Activated T-cell treated with anti-CD3 and anti-CD28 coated beads, Interleukin-2, amount 50 U/mL, for 48 hours (primary cell): Measurements from ENCODE around the gene SCGN.

Experiments
- DNase-seq, 2 experiments: peaks; one replicate each; pipeline ENCODE4 v3.0.0-alpha.2; 2020

SCGN gene, protein sequence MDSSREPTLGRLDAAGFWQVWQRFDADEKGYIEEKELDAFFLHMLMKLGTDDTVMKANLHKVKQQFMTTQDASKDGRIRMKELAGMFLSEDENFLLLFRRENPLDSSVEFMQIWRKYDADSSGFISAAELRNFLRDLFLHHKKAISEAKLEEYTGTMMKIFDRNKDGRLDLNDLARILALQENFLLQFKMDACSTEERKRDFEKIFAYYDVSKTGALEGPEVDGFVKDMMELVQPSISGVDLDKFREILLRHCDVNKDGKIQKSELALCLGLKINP

GRCh38 chr6:25652007-25652515 is at the start of gene SCGN:
Gene SCGN, plus strand, starts transcription at chr6:25652215. Its CDS starts 189 bp downstream, at chr6:25652404.
- peak; percentile 64 to 65 for DNase-seq

DNA sequence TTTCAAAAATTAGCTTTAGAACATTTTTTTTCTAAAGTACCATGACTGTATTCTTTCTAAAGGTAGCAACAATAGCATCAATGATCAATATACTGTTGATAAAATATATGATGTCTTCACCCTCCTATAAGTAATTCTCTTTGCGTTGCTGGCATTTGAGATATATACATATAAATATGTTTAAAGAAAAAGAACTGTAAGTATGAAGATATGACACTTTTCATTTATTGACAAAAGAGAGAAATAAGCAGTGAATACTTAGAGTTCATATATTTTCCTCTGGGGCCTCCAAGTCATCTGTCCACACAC is 49.4 kb upstream of the SCGN start:
- no peak for DNase-seq

GRCh38 chr6:25603251-25603650 is 48.8 kb upstream of the SCGN start:
- no peak for DNase-seq

DNA sequence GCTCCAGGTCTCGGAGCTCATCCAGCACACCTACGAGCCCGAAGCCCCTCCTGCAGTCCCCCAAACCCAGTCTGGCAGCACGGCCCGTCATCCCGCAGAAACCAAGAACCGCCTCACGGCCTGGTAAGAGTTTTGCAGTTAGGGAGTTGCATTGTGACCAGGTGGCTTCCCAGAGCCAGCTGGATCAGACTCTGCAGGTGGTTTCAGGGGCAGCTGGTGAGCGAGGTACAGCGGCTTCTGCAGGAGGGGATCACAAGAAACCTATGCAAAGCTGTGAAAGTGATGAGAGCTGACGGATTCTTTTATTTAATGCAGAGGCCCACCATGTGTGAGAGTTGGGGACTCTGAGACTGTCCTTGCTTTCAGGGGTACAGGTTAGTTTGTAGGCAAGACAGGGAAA is 45.9 kb upstream of the SCGN start:
- no peak for DNase-seq

DNA sequence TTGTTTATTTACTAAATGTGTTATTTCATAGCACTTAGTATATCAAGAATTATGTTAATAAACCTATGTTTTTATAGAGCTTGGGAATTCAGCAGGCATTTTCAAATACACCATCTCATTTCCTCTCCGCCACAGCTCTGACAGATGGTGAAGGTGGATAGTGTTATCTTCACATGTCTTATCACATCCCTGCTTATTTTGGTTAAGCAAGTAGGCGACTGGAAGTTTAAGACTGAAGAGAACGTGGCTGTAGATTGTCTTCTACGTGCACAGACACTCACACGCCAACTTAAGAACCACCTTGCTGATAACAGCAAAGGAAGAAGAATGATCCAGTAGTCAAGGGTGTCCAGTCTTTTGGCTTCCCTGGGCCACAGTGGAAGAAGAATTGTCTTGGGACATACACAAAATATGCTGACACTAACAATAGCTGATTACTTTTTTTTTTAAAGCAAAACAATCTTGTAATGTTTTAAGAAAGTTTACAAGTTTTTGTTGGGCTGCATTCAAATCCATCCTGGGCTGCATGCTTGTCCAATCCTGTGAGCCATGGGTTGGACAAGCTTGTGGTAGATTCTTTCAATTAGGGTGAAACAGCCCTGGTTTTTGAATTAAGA is 43.3 kb upstream of the SCGN start:
- DNase-seq = no peak

- DNase-seq = no peak
Measured at GRCh38 chr6:25612666-25613065, 39.3 kb upstream of the SCGN start.

GRCh38 chr6:25613415-25613814 is 38.6 kb upstream of the SCGN start:
- no peak for DNase-seq

GRCh38 chr6:25614052-25614451 is 38.0 kb upstream of the SCGN start:
- DNase-seq = no peak

- no peak for DNase-seq
Measured at GRCh38 chr6:25615471-25615870, 36.5 kb upstream of the SCGN start.

- no peak for DNase-seq
Measured at GRCh38 chr6:25617997-25618396, 34.0 kb upstream of the SCGN start.

- DNase-seq = no peak
Measured at GRCh38 chr6:25619217-25619616, 32.8 kb upstream of the SCGN start.

DNA sequence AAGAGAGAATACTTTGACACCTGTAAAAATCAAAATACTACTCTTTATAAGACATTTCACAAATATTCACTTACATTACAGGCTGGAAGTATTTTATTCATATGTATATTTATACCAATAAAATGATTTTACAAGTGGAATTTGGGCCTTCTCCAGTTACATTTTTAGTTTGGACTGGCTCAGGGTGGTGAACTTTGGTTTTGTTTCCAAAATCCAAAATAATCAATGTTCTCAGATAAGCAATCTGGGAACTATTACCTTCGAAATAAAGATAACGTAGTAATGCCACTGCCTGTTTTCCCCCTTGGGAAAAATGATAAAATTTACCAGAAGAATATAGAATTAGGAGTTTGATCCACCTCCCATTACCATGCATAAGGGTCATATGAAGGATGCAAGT is 31.6 kb upstream of the SCGN start:
- no peak for DNase-seq

- DNase-seq = no peak
Measured at GRCh38 chr6:25623065-25623464, 28.9 kb upstream of the SCGN start.

DNA sequence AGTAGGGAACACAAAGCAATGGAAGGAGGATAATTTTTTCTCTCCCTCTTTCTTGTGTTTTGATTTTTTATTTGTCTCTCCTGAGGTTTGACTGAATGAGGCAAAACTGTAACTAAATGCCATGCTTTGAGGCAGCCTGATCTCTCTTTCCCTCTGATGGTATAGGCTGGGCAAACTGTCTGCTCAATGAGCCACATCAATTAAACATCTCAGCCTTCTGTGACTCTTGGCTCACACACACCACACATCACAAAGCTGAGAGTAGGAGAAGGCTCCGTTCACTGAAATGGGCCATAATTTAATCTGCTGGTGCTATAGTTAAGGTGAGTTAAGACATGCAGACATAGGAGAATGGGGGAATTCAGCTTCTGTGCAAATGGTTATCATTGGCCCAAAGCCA is 28.1 kb upstream of the SCGN start:
- no peak for DNase-seq

DNA sequence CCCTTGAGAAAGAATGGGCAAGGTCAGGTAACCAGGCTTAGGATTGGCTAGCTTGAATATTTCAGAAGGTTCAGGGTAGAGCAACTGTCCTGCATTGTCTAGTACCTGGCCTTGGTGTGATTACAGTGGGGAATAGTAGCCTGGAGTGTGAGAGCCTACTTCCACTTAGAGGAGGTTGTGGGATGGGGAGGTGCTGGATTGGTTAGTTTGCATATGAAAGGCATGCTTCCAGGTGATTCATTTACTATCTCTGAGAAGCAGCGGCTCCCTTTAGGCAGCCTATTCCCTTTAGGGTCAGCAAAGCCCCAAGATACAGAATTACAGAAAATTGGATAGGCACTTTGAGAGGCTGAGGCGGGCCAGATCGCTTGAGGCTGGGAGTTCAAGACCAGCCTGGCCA is 25.0 kb upstream of the SCGN start:
- no peak for DNase-seq

GRCh38 chr6:25628471-25629197 is 23.4 kb upstream of the SCGN start:
- no peak for DNase-seq

DNA sequence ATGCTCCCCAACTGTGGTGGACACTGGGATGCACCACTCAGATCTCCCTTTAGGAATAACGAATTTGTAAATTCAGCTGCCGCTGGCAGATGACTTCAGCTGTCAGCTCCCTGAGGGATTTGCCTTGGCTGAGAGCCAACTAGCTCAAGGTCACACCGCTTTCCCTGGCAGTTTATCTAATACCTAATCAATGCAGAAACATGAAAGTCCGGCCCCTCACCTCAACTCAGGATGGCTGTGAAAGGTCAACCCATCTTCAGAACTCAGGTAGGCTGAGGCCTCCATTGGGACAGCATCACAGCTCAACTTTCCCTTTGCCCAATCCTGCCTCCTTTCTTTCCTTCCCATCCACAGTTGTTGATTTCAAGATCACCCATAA is 22.8 kb upstream of the SCGN start:
- no peak for DNase-seq

- no peak for DNase-seq
Measured at GRCh38 chr6:25630508-25631278, 21.3 kb upstream of the SCGN start.

- no peak for DNase-seq
Measured at GRCh38 chr6:25635886-25636317, 16.1 kb upstream of the SCGN start.

DNA sequence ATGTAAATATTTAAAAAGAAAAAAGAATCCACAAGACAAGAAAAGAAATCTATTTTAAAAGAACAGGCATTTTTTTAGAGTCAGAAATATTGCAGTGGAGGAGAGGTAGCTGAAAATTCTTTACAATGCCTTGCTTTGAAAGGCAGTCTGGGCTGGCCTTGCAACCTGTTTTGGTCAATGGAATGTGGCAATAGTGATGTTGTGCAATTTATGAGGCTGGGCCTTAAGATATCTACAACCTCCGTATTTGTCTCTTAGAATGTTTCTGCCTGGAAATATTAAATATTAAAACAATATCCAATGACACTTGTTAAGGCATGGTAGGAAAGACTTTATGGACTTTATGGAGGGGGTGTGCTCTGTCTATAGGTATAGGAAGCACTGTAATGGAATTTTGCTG is 14.8 kb upstream of the SCGN start:
- DNase-seq = no peak

GRCh38 chr6:25637960-25638434 is 14.0 kb upstream of the SCGN start:
- DNase-seq = no peak

DNA sequence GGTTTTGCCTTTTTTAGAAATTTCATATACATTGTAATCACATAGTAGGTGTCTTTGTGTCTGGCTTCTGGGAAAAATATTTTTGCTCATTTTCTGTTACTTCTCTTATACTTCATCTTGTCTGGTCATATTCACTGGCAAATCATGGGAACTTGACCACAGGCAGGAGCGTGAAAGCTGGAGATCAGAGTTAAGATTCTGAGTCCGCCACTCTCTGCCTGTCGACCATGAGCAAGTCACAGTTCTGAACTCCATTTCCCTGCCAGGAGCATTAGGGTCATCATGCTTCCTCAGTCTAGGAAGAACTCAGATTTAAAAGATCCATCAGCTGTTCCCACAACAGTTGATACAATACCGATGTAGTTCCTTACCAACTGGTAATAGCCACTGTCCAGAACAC is 12.4 kb upstream of the SCGN start:
- DNase-seq = no peak

DNA sequence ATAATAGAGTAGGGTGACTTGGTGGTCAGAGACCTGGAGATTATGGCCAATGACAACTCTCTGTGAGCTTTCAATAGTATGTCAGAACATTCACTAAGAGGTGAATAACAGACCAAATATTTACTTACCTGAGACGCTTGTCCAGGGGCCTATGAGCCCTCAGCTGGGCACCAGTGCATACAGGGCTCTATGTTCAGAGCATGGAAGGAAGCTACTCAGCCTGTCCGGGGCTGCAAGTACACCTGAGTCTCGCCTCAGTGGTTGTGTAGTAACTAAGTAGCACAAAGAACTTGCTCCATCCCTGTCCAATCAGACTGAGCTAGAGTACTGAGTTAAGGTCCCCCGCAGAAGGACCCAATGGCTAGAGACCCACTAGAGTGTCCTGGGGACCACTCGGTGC is 11.6 kb upstream of the SCGN start:
- DNase-seq = no peak
